Stimulated activated CD4-positive, alpha-beta T cell treated with anti-CD3 and anti-CD28 coated beads, Interleukin-15, amount 100 ng/mL, for 24 hours (primary cell): Measurements from ENCODE around the gene ZNF775.

Experiments used
- DNase-seq: peaks from one replicate; pipeline ENCODE4 v3.0.0-alpha.2; 2020

Gene ZNF775

GRCh38 chr7:150351587-150352194 is 27.4 kb upstream of the ZNF775 start:
- no peak for DNase-seq

- DNase-seq, result no peak
These were observed 23.5 kb upstream of the ZNF775 start for GRCh38 chr7:150355666-150356059.

GRCh38 chr7:150356265-150356897 is 22.7 kb upstream of the ZNF775 start:
- no peak for DNase-seq

GRCh38 chr7:150357270-150357669 is 21.9 kb upstream of the ZNF775 start:
- DNase-seq, result peak; percentile 74

- DNase-seq, result no peak
These were observed 21.2 kb upstream of the ZNF775 start for GRCh38 chr7:150357771-150358427.

GRCh38 chr7:150358433-150358832 is 20.7 kb upstream of the ZNF775 start:
- no peak for DNase-seq

GRCh38 chr7:150358988-150359621 is 20.0 kb upstream of the ZNF775 start:
- no peak for DNase-seq

GRCh38 chr7:150359622-150360362 is 19.3 kb upstream of the ZNF775 start:
- DNase-seq, result no peak

GRCh38 chr7:150360363-150361058 is 18.6 kb upstream of the ZNF775 start:
- DNase-seq, result no peak

GRCh38 chr7:150361402-150361801 is 17.7 kb upstream of the ZNF775 start:
- DNase-seq, result no peak

GRCh38 chr7:150361807-150362621 is 17.1 kb upstream of the ZNF775 start:
- no peak for DNase-seq

GRCh38 chr7:150363370-150363769 is 15.8 kb upstream of the ZNF775 start:
- DNase-seq, result no peak

GRCh38 chr7:150363872-150364271 is 15.3 kb upstream of the ZNF775 start:
- DNase-seq, result no peak

- no peak for DNase-seq
These were observed 13.9 kb upstream of the ZNF775 start for GRCh38 chr7:150365194-150365593.

GRCh38 chr7:150365673-150366398 is 13.3 kb upstream of the ZNF775 start:
- no peak for DNase-seq

- DNase-seq, result no peak
These were observed 11.4 kb upstream of the ZNF775 start for GRCh38 chr7:150367677-150368095.

GRCh38 chr7:150368096-150368883 is 10.8 kb upstream of the ZNF775 start, which contains the start of gene REPIN1:
Gene REPIN1 (plus strand): TSS chr7:150368822. CDS start chr7:150369712, 890 bp downstream.
- peak; percentile 89 for DNase-seq

- peak; percentile 63 for DNase-seq
These were observed 10.0 kb upstream of the ZNF775 start for GRCh38 chr7:150368884-150369747.
